ENCODE data around the gene SMCHD1.
"Not testable (repeated sequence)": the region's sequence is repeated elsewhere in the genome, so short reads cannot be mapped to it uniquely, and the experiment has no call there.

The SMCHD1 gene

GRCh38 chr18:2644535-2644934 is 11.0 kb upstream of the SMCHD1 start:
- no peak overlapping the region for H3K4me3 Mint-ChIP-seq
- H3K4me1 Mint-ChIP-seq (ENCODE audit: low read depth): peaks cover 17% of the 10 kb centered on the region
- no peak for DNase-seq (ENCODE audit: low spot score)
- H3K27me3 Mint-ChIP-seq (ENCODE audit: low read depth): peaks cover 6% of the 10 kb centered on the region
- H3K9me3 Mint-ChIP-seq: no peaks in the 10 kb centered on the region
- no peaks in the 10 kb centered on the region for H3K36me3 Mint-ChIP-seq (ENCODE audit: low read depth)
- H3K27ac Mint-ChIP-seq: no peak overlapping the region

- Mint-ChIP-seq H3K4me1 (ENCODE audit: low read depth) (peaks cover 19% of the 10 kb centered on the region), H3K27ac (no peak overlapping the region), H3K36me3 (ENCODE audit: low read depth) (peaks cover 7% of the 10 kb centered on the region), H3K27me3 (ENCODE audit: low read depth) (peaks cover 7% of the 10 kb centered on the region), H3K4me3 (no peak overlapping the region), H3K9me3 (no peaks in the 10 kb centered on the region)
- no peak for DNase-seq (ENCODE audit: low spot score)
Measured at GRCh38 chr18:2651981-2652380, 3.5 kb upstream of the SMCHD1 start.

GRCh38 chr18:2653467-2653866 is 2.1 kb upstream of the SMCHD1 start:
- no peak overlapping the region for H3K27ac Mint-ChIP-seq
- peaks cover 28% of the 10 kb centered on the region for H3K4me1 Mint-ChIP-seq (ENCODE audit: low read depth)
- peaks cover 20% of the 10 kb centered on the region for H3K36me3 Mint-ChIP-seq (ENCODE audit: low read depth)
- no peaks in the 10 kb centered on the region for H3K9me3 Mint-ChIP-seq
- H3K4me3 Mint-ChIP-seq: no peak overlapping the region
- no peak for DNase-seq (ENCODE audit: low spot score)
- peaks cover 7% of the 10 kb centered on the region for H3K27me3 Mint-ChIP-seq (ENCODE audit: low read depth)

GRCh38 chr18:2654169-2654927 is 1.2 kb upstream of the SMCHD1 start:
- H3K4me1 Mint-ChIP-seq (ENCODE audit: low read depth): peaks cover 33% of the 10 kb centered on the region
- H3K27ac Mint-ChIP-seq: peak overlapping the region; percentile 98
- H3K27me3 Mint-ChIP-seq (ENCODE audit: low read depth): peaks cover 4% of the 10 kb centered on the region
- H3K9me3 Mint-ChIP-seq: no peaks in the 10 kb centered on the region
- peaks cover 23% of the 10 kb centered on the region for H3K36me3 Mint-ChIP-seq (ENCODE audit: low read depth)
- no peak for DNase-seq (ENCODE audit: low spot score)
- H3K4me3 Mint-ChIP-seq: peak overlapping the region; percentile 91

GRCh38 chr18:2654928-2655177 is 673 bp upstream of the SMCHD1 start:
- Mint-ChIP-seq H3K27me3 (ENCODE audit: low read depth) (peaks cover under 1% of the 10 kb centered on the region), H3K9me3 (no peaks in the 10 kb centered on the region), H3K36me3 (ENCODE audit: low read depth) (peaks cover 27% of the 10 kb centered on the region), H3K27ac (peak overlapping the region; percentile 98), H3K4me1 (ENCODE audit: low read depth) (peaks cover 37% of the 10 kb centered on the region), H3K4me3 (peak overlapping the region; percentile 91)
- DNase-seq (ENCODE audit: low spot score): peak; percentile 70

- DNase-seq (ENCODE audit: low spot score): no peak
- H3K27me3 Mint-ChIP-seq (ENCODE audit: low read depth): no peaks in the 10 kb centered on the region
- peak overlapping the region; percentile 98 for H3K27ac Mint-ChIP-seq
- H3K36me3 Mint-ChIP-seq (ENCODE audit: low read depth): peaks cover 29% of the 10 kb centered on the region
- H3K4me3 Mint-ChIP-seq: peak overlapping the region; percentile 96
- H3K4me1 Mint-ChIP-seq (ENCODE audit: low read depth): peaks cover 38% of the 10 kb centered on the region
- no peaks in the 10 kb centered on the region for H3K9me3 Mint-ChIP-seq
Measured at GRCh38 chr18:2655954-2656236, 369 bp downstream of the SMCHD1 start.

DNA sequence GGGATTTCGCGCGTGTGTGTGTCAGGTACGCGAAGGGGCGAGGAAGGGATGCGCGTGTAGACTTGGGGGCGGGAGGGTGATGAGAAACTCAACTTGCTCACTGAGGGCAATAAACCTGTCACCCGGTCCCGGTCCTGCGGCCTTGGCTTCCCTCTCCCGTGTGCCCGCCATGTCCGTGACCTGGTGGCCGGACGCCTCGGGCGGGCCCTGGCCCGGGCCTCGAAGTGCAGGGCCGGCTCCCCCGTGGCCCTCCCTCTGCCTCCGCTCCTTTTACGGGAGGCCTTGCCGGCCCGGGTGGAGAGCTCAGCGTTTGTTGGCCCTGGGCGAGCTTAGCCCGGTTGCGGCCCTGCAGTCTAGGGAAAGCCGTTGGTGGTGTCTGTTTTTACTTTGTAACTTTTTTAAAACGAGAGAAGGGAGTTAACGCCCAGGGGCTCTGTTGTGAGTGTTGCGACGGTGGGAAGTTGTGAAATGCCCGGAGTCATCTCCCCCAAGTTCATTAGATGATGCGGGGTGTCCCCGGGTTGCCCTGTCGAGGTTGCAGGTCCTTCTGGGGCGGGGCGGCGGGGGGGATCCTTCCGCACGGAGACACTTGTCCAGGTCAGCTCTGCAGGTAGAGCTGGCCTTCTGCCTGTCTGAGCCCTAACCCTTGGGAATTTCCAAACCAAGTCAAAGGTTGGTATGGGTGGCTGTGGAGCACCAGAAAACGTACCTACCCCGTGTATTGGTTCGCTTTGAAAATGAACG is 883 bp downstream of the SMCHD1 start:
- no peaks in the 10 kb centered on the region for H3K27me3 Mint-ChIP-seq (ENCODE audit: low read depth)
- DNase-seq (ENCODE audit: low spot score): no peak
- peak overlapping the region; percentile 96 for H3K4me3 Mint-ChIP-seq
- H3K36me3 Mint-ChIP-seq (ENCODE audit: low read depth): peaks cover 33% of the 10 kb centered on the region
- H3K4me1 Mint-ChIP-seq (ENCODE audit: low read depth): peaks cover 40% of the 10 kb centered on the region
- no peaks in the 10 kb centered on the region for H3K9me3 Mint-ChIP-seq
- H3K27ac Mint-ChIP-seq: peak overlapping the region; percentile 98

GRCh38 chr18:2656981-2657512 is 1.5 kb downstream of the SMCHD1 start:
- peaks cover 42% of the 10 kb centered on the region for H3K4me1 Mint-ChIP-seq (ENCODE audit: low read depth)
- peak overlapping the region; percentile 98 for H3K27ac Mint-ChIP-seq
- H3K4me3 Mint-ChIP-seq: peak overlapping the region; percentile 96
- DNase-seq (ENCODE audit: low spot score): no peak
- no peaks in the 10 kb centered on the region for H3K27me3 Mint-ChIP-seq (ENCODE audit: low read depth)
- no peaks in the 10 kb centered on the region for H3K9me3 Mint-ChIP-seq
- H3K36me3 Mint-ChIP-seq (ENCODE audit: low read depth): peaks cover 36% of the 10 kb centered on the region

GRCh38 chr18:2657788-2658458 is 2.4 kb downstream of the SMCHD1 start:
- peak overlapping the region; percentile 96 for H3K4me3 Mint-ChIP-seq
- no peaks in the 10 kb centered on the region for H3K9me3 Mint-ChIP-seq
- peaks cover 42% of the 10 kb centered on the region for H3K36me3 Mint-ChIP-seq (ENCODE audit: low read depth)
- peaks cover 43% of the 10 kb centered on the region for H3K4me1 Mint-ChIP-seq (ENCODE audit: low read depth)
- H3K27me3 Mint-ChIP-seq (ENCODE audit: low read depth): no peaks in the 10 kb centered on the region
- peak overlapping the region; percentile 95 for H3K27ac Mint-ChIP-seq
- DNase-seq (ENCODE audit: low spot score): no peak

DNA sequence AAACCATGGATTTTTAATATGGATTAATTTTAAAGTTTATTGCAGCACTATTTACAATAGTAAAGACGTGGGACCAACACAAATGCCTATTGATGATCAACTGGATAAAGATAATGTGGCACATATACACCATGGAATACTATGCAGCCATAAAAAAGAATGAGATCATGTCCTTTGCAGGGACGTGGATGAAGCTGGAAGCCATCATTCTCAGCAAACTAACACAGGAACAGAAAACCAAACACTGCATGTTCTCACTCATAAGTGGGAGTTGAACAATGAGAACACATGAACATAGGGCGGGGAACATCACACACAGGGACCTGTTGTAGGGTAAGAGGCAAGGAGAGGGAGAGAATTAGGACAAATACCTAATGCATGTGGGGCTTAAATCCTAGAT is 5.3 kb downstream of the SMCHD1 start:
- not testable (repeated sequence) for H3K9me3 Mint-ChIP-seq; H3K27me3 Mint-ChIP-seq (ENCODE audit: low read depth); DNase-seq (ENCODE audit: low spot score)
- peak overlapping the region; percentile 1 for H3K27ac Mint-ChIP-seq
- H3K36me3 Mint-ChIP-seq (ENCODE audit: low read depth): peaks cover 64% of the 10 kb centered on the region
- peak overlapping the region; percentile 9 for H3K4me3 Mint-ChIP-seq
- H3K4me1 Mint-ChIP-seq (ENCODE audit: low read depth): peaks cover 49% of the 10 kb centered on the region

GRCh38 chr18:2662288-2662687 is 6.8 kb downstream of the SMCHD1 start:
- not testable (repeated sequence) for H3K27ac Mint-ChIP-seq; H3K27me3 Mint-ChIP-seq (ENCODE audit: low read depth); H3K9me3 Mint-ChIP-seq; DNase-seq (ENCODE audit: low spot score); H3K4me3 Mint-ChIP-seq
- Mint-ChIP-seq H3K4me1 (ENCODE audit: low read depth) (peaks cover 56% of the 10 kb centered on the region), H3K36me3 (ENCODE audit: low read depth) (peaks cover 59% of the 10 kb centered on the region)

- no peak for DNase-seq (ENCODE audit: low spot score)
- H3K4me3 Mint-ChIP-seq: peak overlapping the region; percentile 38
Measured at GRCh38 chr18:2662990-2663389, 7.5 kb downstream of the SMCHD1 start.

DNA sequence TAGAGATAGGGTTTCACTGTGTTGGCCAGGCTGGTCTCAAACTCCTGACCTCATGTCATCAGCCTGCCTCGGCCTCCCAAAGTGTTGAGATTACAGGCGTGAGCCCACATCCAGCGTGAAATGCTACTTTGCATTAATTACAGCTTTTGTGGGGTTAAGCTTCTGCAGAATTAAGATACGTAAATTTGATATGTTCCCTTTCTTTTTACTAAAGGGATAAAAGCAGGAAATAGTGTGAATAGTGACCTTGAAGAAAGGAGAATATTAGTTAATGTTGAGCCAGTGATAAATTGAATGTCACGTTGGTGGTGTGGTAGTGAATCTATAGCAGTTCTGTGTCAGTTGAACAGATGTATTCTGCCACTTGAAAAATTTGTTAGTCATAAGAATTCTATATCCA is 16.9 kb downstream of the SMCHD1 start:
- H3K4me3 Mint-ChIP-seq: no peak overlapping the region
- no peaks in the 10 kb centered on the region for H3K9me3 Mint-ChIP-seq
- peaks cover 37% of the 10 kb centered on the region for H3K4me1 Mint-ChIP-seq (ENCODE audit: low read depth)
- H3K36me3 Mint-ChIP-seq (ENCODE audit: low read depth): peaks cover 84% of the 10 kb centered on the region
- no peaks in the 10 kb centered on the region for H3K27me3 Mint-ChIP-seq (ENCODE audit: low read depth)
- DNase-seq (ENCODE audit: low spot score): no peak
- H3K27ac Mint-ChIP-seq: no peak overlapping the region

More at GRCh38 chr18:2662990-2663389, 7.5 kb downstream of the SMCHD1 start:
- Mint-ChIP-seq H3K36me3 (ENCODE audit: low read depth) (peaks cover 57% of the 10 kb centered on the region), H3K27ac (peak overlapping the region; percentile 66), H3K9me3 (no peaks in the 10 kb centered on the region), H3K4me1 (ENCODE audit: low read depth) (peaks cover 52% of the 10 kb centered on the region), H3K27me3 (ENCODE audit: low read depth) (no peaks in the 10 kb centered on the region)

DNA sequence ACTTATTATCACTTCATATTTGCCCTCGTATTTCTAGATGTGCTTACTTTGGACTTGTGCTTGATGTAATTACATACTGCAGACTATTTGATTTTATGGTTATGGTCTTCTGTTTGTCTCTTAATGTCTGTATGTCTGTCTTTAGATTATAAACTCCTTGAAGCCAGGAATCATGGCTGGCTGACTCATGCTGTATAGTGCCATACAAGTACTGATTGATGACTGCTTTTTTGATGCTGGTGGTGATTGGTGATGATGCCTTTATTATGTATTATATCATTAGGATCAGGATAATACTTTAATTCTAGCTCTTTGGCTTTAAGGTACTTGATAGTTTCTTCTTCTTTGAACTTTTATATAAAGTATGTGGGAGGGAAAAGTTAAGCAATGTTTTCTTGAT is 17.3 kb downstream of the SMCHD1 start:
- Mint-ChIP-seq H3K4me1 (ENCODE audit: low read depth) (peaks cover 37% of the 10 kb centered on the region), H3K36me3 (ENCODE audit: low read depth) (peaks cover 87% of the 10 kb centered on the region), H3K27me3 (ENCODE audit: low read depth) (no peaks in the 10 kb centered on the region), H3K27ac (peak overlapping the region; percentile 9), H3K9me3 (no peaks in the 10 kb centered on the region), H3K4me3 (no peak overlapping the region)
- no peak for DNase-seq (ENCODE audit: low spot score)
